SK-N-SH (cell line): Measurements from ENCODE around the gene JPH3. TPM values are rescaled to one million over a fixed set of nuclear protein-coding genes. Genes with fewer than 3 reads are reported as not detected.

Experiments
- CTCF ChIA-PET: fragments of 300-600, 350-600 bp; formaldehyde crosslinking; extraction: SDS; loops from one replicate; lab custom pipeline; 2021; lab: Yijun Ruan, JAX
- POLR2A ChIA-PET: fragments of 350-600 bp; sonication (Branson Sonifier 250); formaldehyde crosslinking; extraction: SDS; loops from one replicate; lab custom pipeline; 2020; ENCODE audit warnings: antibody characterized with exemption, inconsistent platforms; lab: Yijun Ruan, JAX
- DNase-seq: peaks from one replicate; pipeline ENCODE4 v3.0.0; 2012
- H2AFZ ChIP-seq: fragments of 200-600 bp; sonication (generic); 2 replicates; pipeline ENCODE4 v1.8.1; 2016; ENCODE audit warnings: antibody characterized with exemption, mild to moderate bottlenecking, low read depth
- H3F3A ChIP-seq: fragments of 200-600 bp; sonication (generic); replicated peaks from 2 replicates; pipeline ENCODE3; 2016; ENCODE audit warnings: antibody characterized with exemption, mild to moderate bottlenecking; ENCODE audit not compliant: insufficient read depth
- H3K27ac ChIP-seq, 2 experiments: fragments of 200-500 bp in 1 of 2; fragments of 200-600 bp in 1 of 2; sonication (Bioruptor generic) in 1 of 2; sonication (generic), shearing (Covaris generic) in 1 of 2; 2 replicates each; pipeline versions ENCODE4 v1.5.1 to v1.6.1; 2014 to 2016; ENCODE audit warnings: low read depth in 2 of 2, inconsistent platforms in 1 of 2, low read length in 1 of 2, mild to moderate bottlenecking in 1 of 2, mixed read lengths in 1 of 2
- H3K27me3 ChIP-seq: fragments of 200-600 bp; sonication (generic), shearing (Covaris generic); 2 replicates; pipeline ENCODE4 v1.6.1; 2016; ENCODE audit warnings: mixed run types; ENCODE audit not compliant: insufficient read depth
- H3K36me3 ChIP-seq, 2 experiments: fragments of 200-500 bp in 1 of 2; fragments of 200-600 bp in 1 of 2; sonication (Bioruptor generic) in 1 of 2; sonication (generic) in 1 of 2; replicated peaks in 1 of 2; 2 replicates each; pipeline versions ENCODE3 to v1.5.1; 2014 to 2016; ENCODE audit warnings: low read length in 1 of 2, mild to moderate bottlenecking in 1 of 2; ENCODE audit not compliant: insufficient read depth in 2 of 2, control insufficient read depth in 1 of 2
- H3K4me1 ChIP-seq, 2 experiments: fragments of 200-500 bp in 1 of 2; fragments of 200-600 bp in 1 of 2; sonication (Bioruptor generic) in 1 of 2; sonication (generic), shearing (Covaris generic) in 1 of 2; 2 replicates each; pipeline versions ENCODE4 v1.5.1 to v1.6.1; 2014 to 2016; ENCODE audit warnings: low read depth in 1 of 2, low read length in 1 of 2, mixed run types in 1 of 2; ENCODE audit not compliant: insufficient read depth in 2 of 2, control insufficient read depth in 1 of 2
- H3K4me2 ChIP-seq: fragments of 200-600 bp; sonication (generic), shearing (Covaris generic); 2 replicates; pipeline ENCODE4 v1.6.1; 2017; ENCODE audit warnings: mixed run types
- H3K4me3 ChIP-seq, 2 experiments: fragments of 200-500 bp in 1 of 2; fragments of 200-600 bp in 1 of 2; sonication (Bioruptor generic) in 1 of 2; sonication (generic), shearing (Covaris generic) in 1 of 2; 2 replicates each; pipeline versions ENCODE4 v1.5.1 to v1.8.1; 2014 to 2016; ENCODE audit warnings: low read depth in 2 of 2, inconsistent platforms in 1 of 2, low read length in 1 of 2, mild to moderate bottlenecking in 1 of 2, mixed read lengths in 1 of 2, moderate library complexity in 1 of 2
- H3K79me2 ChIP-seq: fragments of 200-600 bp; sonication (generic); 2 replicates; pipeline ENCODE4 v1.8.1; 2017; ENCODE audit warnings: mild to moderate bottlenecking; ENCODE audit not compliant: insufficient read depth
- H3K9ac ChIP-seq: fragments of 200-600 bp; sonication (generic); 2 replicates; pipeline ENCODE4 v1.6.1; 2017; ENCODE audit warnings: mixed run types
- H3K9me2 ChIP-seq: fragments of 200-600 bp; sonication (generic); 2 replicates; pipeline ENCODE4 v1.6.1; 2017; ENCODE audit warnings: mixed run types
- H3K9me3 ChIP-seq: fragments of 200-600 bp; sonication (generic); 2 replicates; pipeline ENCODE4 v1.6.1; 2017; ENCODE audit warnings: mixed run types, mild to moderate bottlenecking, moderate library complexity
- H4K20me1 ChIP-seq: fragments of 200-600 bp; sonication (generic); 2 replicates; pipeline ENCODE4 v1.6.1; 2017; ENCODE audit warnings: mild to moderate bottlenecking, mixed run types; ENCODE audit not compliant: insufficient read depth
- CTCF ChIP-seq: fragments of 200-600 bp; sonication (generic); IDR thresholded peaks from 2 replicates; pipeline ENCODE4 v1.6.1; 2017; ENCODE audit warnings: antibody characterized with exemption, mild to moderate bottlenecking, moderate library complexity
- EP300 ChIP-seq, 2 experiments: IDR thresholded peaks; 2 replicates each; pipeline versions ENCODE4 v1.4.0 to v1.6.1; 2012; ENCODE audit warnings: borderline replicate concordance in 1 of 2, low read depth in 1 of 2, low read length in 1 of 2
- MAX ChIP-seq: IDR thresholded peaks from 2 replicates; pipeline ENCODE4 v1.4.0; 2012; ENCODE audit warnings: low read depth
- RAD21 ChIP-seq: IDR thresholded peaks from 2 replicates; pipeline ENCODE4 v1.6.1; 2012; ENCODE audit warnings: mild to moderate bottlenecking, low read length
- RCOR1 ChIP-seq: fragments of 150-350 bp; IDR thresholded peaks from 2 replicates; pipeline ENCODE4 v1.6.1; 2017; ENCODE audit warnings: antibody characterized with exemption, low read length
- REST ChIP-seq: IDR thresholded peaks from 2 replicates; pipeline ENCODE4 v1.6.1; 2012; ENCODE audit warnings: mild to moderate bottlenecking, low read depth, low read length, moderate library complexity
- RFX5 ChIP-seq: IDR thresholded peaks from 2 replicates; pipeline ENCODE4 v1.6.1; 2012; ENCODE audit warnings: mild to moderate bottlenecking, improper control_type of control experiment, low read length
- RXRA ChIP-seq: IDR thresholded peaks from 2 replicates; pipeline ENCODE4 v1.4.0; 2012; ENCODE audit warnings: low read depth, mild to moderate bottlenecking, borderline replicate concordance
- SMC3 ChIP-seq: IDR thresholded peaks from 2 replicates; pipeline ENCODE4 v1.6.1; 2012; ENCODE audit warnings: low read depth, low read length, improper control_type of control experiment
- USF1 ChIP-seq: IDR thresholded peaks from 2 replicates; pipeline ENCODE4 v1.4.0; 2012; ENCODE audit warnings: low read depth, borderline replicate concordance
- USF2 ChIP-seq: fragments of 150-350 bp; IDR thresholded peaks from 2 replicates; pipeline ENCODE4 v1.6.1; 2017; ENCODE audit warnings: antibody characterized with exemption, low read length, low read depth, borderline replicate concordance
- WGBS: methylation state at CpG from one replicate; pipeline ENCODE4 v1.1.6; 2017; ENCODE audit warnings: low lambda C conversion rate; 5-methylcytosine and 5-hydroxymethylcytosine counted together
- polyA plus RNA-seq, 3 experiments: library from polyadenylated mRNA; depleted of rRNA; stranded (reverse); fragments of >200 nt; gene quantifications; 2 replicates each; pipeline ENCODE4 v1.2.3, GENCODE V29; 2012

The JPH3 gene
- polyA plus RNA-seq, 1 of the 3 experiments (the other 2 are of a cell fraction): 0.25 TPM

- TF ChIP-seq REST: no peak
These were observed 69.5 kb downstream of the JPH3 start (continued) for GRCh38 chr16:87671715-87672270.

- Histone ChIP-seq H3K9me3 (no peaks in the 10 kb centered on the region), H3K4me2 (no peak overlapping the region), H3K9ac (no peak overlapping the region), H3K36me3 (no peaks in the 10 kb centered on the region), H4K20me1 (no peaks in the 10 kb centered on the region), H3K4me3 (no peak overlapping the region), H2AFZ (no peak overlapping the region), H3K9me2 (no peaks in the 10 kb centered on the region), H3K27me3 (no peaks in the 10 kb centered on the region), H3K4me1 (no peaks in the 10 kb centered on the region; a peak in 1 of 4 replicates), H3K27ac (no peak overlapping the region), H3K79me2 (no peaks in the 10 kb centered on the region), H3F3A (no peaks in the 10 kb centered on the region)
- CTCF ChIA-PET: interaction anchor here (0.9 to 1.7 kb wide), 2 partner anchors 27 to 38 kb away, joined by 3 to 7 read pairs; no protein-coding TSS in a partner anchor
- no peak for DNase-seq
- POLR2A ChIA-PET: no interaction called here
- no peak for TF ChIP-seq RXRA
- no peak for TF ChIP-seq USF1
- WGBS: 89% methylated on average over 5 of the region's 5 CpGs
These were observed 72.1 kb downstream of the JPH3 start for GRCh38 chr16:87674419-87674818.

GRCh38 chr16:87675111-87675719 lies 72.9 kb downstream of the JPH3 start:
- POLR2A ChIA-PET: no interaction called here
- no peak overlapping the region for H3K9ac ChIP-seq
- no peaks in the 10 kb centered on the region for H3K36me3 ChIP-seq
- no peaks in the 10 kb centered on the region for H3K9me3 ChIP-seq
- no peak overlapping the region for H2AFZ ChIP-seq
- DNase-seq: no peak
- no peak overlapping the region for H3K4me2 ChIP-seq
- H3K79me2 ChIP-seq: no peaks in the 10 kb centered on the region
- no peaks in the 10 kb centered on the region for H3K9me2 ChIP-seq
- H4K20me1 ChIP-seq: no peaks in the 10 kb centered on the region
- H3K4me3 ChIP-seq: no peak overlapping the region
- no peaks in the 10 kb centered on the region for H3F3A ChIP-seq
- CTCF ChIA-PET: interaction anchor here (0.9 to 1.7 kb wide), 2 partner anchors 27 to 39 kb away, joined by 3 to 7 read pairs; no protein-coding TSS in a partner anchor
- 38% methylated on average over 11 of the region's 15 CpGs for WGBS
- H3K4me1 ChIP-seq: no peaks in the 10 kb centered on the region; a peak in 1 of 4 replicates
- H3K27me3 ChIP-seq: no peaks in the 10 kb centered on the region
- no peak overlapping the region for H3K27ac ChIP-seq
- TF ChIP-seq EP300 (IDR thresholded peaks at IDR 0.05; ENCODE audit: borderline replicate concordance in 1 of 2, low read depth in 1 of 2, low read length in 1 of 2) (no peak), RCOR1 (no peak), MAX (no peak), SMC3 (no peak), RFX5 (no peak), REST (no peak), CTCF (no peak), USF2 (no peak), RAD21 (no peak)
